T-helper 2 cell treated with Interferon-gamma antibody and Interleukin-4, amounts not matched to agents 5 μg/mL and 100 μg/mL, for 36 hours (primary cell): ENCODE results near the gene RPP25L.

Experiments
- DNase-seq: peaks from one replicate; pipeline ENCODE4 v3.0.0; 2021; ENCODE audit warnings: low spot score
- H3K27ac Mint-ChIP-seq: one replicate; pipeline ENCODE4 v1.8.0; 2021; ENCODE audit warnings: mild to moderate bottlenecking, mixed read lengths
- H3K27me3 Mint-ChIP-seq: one replicate; pipeline ENCODE4 v1.8.0; 2021; ENCODE audit warnings: low read depth, mixed read lengths
- H3K36me3 Mint-ChIP-seq: one replicate; pipeline ENCODE4 v1.8.0; 2021; ENCODE audit warnings: low read depth, mixed read lengths
- H3K4me1 Mint-ChIP-seq: one replicate; pipeline ENCODE4 v1.8.0; 2021; ENCODE audit warnings: low read depth, mixed read lengths
- H3K4me3 Mint-ChIP-seq: one replicate; pipeline ENCODE4 v1.8.0; 2022; ENCODE audit warnings: mild to moderate bottlenecking, moderate library complexity, mixed read lengths
- H3K9me3 Mint-ChIP-seq: one replicate; pipeline ENCODE4 v1.8.0; 2021; ENCODE audit warnings: mixed read lengths

The RPP25L gene

GRCh38 chr9:34566972-34567371 lies 44.9 kb downstream of the RPP25L start:
- H3K36me3 Mint-ChIP-seq = no peaks in the 10 kb centered on the region
- H3K27me3 Mint-ChIP-seq = peaks cover 12% of the 10 kb centered on the region

DNA sequence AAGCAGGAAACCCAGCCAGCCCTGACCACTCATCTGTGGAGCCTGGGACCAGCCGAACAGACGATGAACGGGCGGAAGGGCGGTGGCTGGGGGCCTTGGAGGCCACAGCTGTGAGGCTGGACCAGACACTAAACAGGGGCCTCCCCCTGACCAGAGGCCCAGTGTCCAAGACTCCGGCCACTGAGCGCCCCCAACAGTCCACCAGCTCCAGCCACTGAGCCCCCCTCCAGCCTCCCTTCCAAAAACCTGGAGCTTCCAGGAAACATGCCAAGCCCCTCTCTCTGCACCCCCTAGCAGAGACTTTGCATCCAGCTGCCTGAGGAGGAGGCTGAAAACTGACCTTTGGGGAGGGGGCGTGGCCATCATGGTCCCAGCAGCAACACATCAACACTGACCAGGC lies 45.6 kb downstream of the RPP25L start:
- no peaks in the 10 kb centered on the region for H3K9me3 Mint-ChIP-seq
- no peak for DNase-seq
- no peak overlapping the region for H3K27ac Mint-ChIP-seq
- no peak overlapping the region for H3K4me3 Mint-ChIP-seq
- H3K36me3 Mint-ChIP-seq = no peaks in the 10 kb centered on the region
- no peaks in the 10 kb centered on the region for H3K4me1 Mint-ChIP-seq
- H3K27me3 Mint-ChIP-seq = peaks cover 12% of the 10 kb centered on the region

More at GRCh38 chr9:34566972-34567371, 44.9 kb downstream of the RPP25L start:
- Mint-ChIP-seq H3K27ac (no peak overlapping the region), H3K9me3 (no peaks in the 10 kb centered on the region), H3K4me1 (no peaks in the 10 kb centered on the region), H3K4me3 (no peak overlapping the region)
- DNase-seq = no peak

DNA sequence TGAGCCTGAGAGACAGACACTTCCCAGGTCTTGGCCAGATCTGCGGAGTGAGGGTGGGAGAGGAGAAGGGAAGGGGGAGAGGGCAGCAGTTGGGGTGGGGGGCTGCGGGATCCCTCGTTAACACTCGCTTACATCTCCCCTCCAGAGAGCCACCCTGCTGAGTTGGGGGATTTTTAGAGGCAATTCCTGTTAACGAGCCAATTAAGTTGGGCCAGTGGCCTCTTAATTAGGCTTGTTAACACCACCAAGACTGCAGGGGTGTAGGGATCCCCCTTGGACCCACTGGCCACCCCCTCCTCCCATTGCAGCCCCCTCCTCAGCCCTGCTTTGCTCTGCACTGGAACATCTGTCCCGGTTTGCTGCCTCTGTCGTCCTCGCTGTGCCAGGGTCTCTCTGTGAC lies 46.0 kb downstream of the RPP25L start:
- H3K9me3 Mint-ChIP-seq = no peaks in the 10 kb centered on the region
- peaks cover 12% of the 10 kb centered on the region for H3K27me3 Mint-ChIP-seq
- H3K36me3 Mint-ChIP-seq = no peaks in the 10 kb centered on the region
- H3K4me1 Mint-ChIP-seq = no peaks in the 10 kb centered on the region
- no peak for DNase-seq
- H3K27ac Mint-ChIP-seq = no peak overlapping the region
- H3K4me3 Mint-ChIP-seq = no peak overlapping the region

- peaks cover 14% of the 10 kb centered on the region for H3K27me3 Mint-ChIP-seq
- H3K36me3 Mint-ChIP-seq = no peaks in the 10 kb centered on the region
- H3K4me3 Mint-ChIP-seq = no peak overlapping the region
- H3K9me3 Mint-ChIP-seq = no peaks in the 10 kb centered on the region
- no peak overlapping the region for H3K27ac Mint-ChIP-seq
- DNase-seq = no peak
- no peaks in the 10 kb centered on the region for H3K4me1 Mint-ChIP-seq
These were observed 47.3 kb downstream of the RPP25L start for GRCh38 chr9:34564617-34565016.

DNA sequence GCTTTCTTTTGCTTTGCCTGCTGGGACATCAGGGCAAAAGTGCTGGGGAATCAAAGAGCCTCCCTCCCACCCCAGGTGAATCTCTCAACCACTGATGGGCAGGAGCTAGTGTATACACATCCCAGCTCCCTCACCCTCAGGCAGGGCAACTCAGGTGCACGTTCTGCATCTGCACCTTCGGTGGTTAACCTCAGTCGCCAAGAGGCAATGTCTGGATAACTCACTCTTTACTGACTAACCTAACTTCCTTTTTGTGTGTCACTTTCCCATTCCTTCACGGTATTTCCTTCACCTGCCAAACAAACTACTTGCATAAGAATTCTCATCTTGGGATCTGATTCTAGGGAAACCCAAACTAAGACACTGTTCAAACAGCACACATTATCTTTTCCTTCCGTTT lies 48.6 kb downstream of the RPP25L start:
- Mint-ChIP-seq H3K27me3 (peaks cover 14% of the 10 kb centered on the region), H3K4me1 (no peaks in the 10 kb centered on the region), H3K9me3 (no peaks in the 10 kb centered on the region), H3K36me3 (no peaks in the 10 kb centered on the region), H3K27ac (no peak overlapping the region), H3K4me3 (no peak overlapping the region)
- DNase-seq = no peak

DNA sequence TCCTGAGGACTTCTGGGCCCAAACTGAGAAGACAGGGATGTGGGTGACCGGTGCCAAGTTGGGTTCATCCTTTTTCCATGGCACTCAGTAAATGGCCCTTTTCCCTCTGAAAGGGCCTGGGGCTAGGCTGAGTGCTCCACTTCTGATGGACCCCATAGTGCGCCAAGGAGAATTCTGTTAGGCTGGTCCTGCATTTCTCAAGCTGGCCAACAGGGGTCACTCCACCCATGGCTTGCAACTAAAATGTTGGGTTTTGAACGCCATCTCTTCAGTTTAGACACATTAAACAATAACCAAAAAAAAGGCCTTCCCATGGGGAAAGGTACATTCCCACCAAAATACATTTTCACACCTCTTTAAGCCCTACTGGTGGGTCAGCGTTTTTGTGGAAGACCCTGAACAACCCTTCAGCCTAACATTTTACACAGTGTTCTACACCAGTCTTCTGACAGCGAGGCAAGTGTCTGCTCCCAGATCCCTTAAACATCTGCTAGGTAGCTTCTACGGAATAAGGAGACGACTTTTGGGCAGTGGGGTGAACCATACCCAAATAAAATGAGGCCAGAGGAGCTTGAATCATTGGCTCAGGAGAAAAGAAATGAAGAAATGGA lies 49.7 kb downstream of the RPP25L start:
- H3K9me3 Mint-ChIP-seq = no peaks in the 10 kb centered on the region
- no peaks in the 10 kb centered on the region for H3K36me3 Mint-ChIP-seq
- H3K4me3 Mint-ChIP-seq = no peak overlapping the region
- H3K27ac Mint-ChIP-seq = no peak overlapping the region
- peaks cover 15% of the 10 kb centered on the region for H3K27me3 Mint-ChIP-seq
- no peaks in the 10 kb centered on the region for H3K4me1 Mint-ChIP-seq
- no peak for DNase-seq

DNA sequence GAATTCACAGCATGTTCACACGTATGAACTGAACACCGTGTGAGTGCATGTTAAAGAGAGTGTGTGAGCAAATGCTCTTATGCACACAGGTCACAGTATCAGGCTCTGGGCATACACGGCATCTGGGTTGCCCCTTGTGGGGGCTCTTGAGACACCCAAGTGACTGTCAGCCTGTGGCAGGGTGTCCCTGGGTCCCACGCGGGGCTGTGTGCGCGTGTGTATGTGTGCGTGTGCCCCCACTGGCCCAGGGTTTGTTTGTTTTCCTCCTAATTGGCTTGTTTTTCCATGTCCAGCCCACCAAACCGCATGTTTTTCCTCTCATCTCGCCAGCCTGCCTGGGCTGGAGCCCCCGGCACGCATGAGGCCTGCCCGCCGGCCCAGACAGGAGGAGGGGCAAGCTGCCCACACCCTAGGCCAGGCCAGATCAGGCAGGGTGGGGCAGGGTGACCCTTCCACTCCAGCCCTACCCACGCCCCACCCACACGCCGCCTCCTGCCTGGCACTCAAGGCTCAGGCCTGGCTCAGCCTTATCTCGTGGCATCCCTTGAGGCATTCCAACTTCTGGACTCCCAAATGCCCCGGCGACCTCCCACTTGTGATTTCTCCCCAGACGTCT lies 51.2 kb downstream of the RPP25L start:
- Mint-ChIP-seq H3K27me3 (peaks cover 9% of the 10 kb centered on the region), H3K27ac (no peak overlapping the region), H3K9me3 (no peaks in the 10 kb centered on the region), H3K4me1 (no peaks in the 10 kb centered on the region), H3K36me3 (no peaks in the 10 kb centered on the region), H3K4me3 (no peak overlapping the region)
- DNase-seq = no peak
